ENCODE results near the gene ANKRD42.

DNA sequence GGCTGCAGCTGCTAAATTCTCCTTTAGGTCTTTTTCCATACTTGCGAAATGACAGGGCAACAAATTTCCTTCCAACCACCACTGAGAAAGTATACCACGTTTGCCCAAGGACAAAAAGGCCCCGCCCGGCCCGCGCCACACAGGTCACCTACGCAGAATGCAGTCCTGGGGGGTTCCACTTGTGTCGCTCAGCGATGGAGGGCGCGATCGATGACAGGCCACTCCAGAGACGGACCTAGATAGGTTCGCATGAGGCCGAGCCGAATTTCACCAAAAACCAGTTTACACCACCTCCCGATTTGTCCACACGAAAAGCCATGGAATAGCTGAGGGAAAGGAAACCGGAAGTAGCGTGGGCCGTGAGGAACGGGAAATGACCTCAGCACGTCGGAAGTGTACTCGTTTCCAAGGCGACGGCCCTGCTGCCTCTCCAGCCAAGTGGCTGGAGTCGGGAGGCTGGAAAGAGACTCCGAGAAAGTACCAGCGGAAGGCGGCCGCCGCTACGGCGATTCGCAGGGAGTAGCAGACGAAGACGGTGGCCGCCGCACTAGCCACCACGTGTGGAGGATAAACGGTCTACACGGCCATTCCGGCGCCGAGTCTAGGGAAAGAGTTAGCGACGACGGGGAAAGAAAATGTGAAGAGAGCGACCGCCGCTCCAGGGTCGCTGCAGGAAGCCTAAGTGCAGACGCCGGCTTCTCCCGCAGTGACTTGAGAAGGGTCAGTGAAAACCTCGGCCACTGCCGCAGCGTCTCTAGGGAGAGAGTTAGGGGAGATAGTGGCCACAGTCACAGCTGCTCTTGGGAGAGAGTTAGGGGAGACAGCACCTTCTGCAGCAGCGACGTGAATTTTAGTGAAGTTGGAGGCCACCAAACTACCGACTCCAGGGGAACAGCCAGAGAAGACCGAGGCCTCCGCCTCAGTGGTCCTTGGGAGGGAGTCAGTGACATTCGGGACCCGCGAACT is at the start of gene ANKRD42:
- TF ChIP-seq CTCF (IDR thresholded peaks at IDR 0.05) (peak in 1 of 3 experiments; percentile 8), EP300 (IDR thresholded peaks at IDR 0.05) (no peak), POLR2A (IDR thresholded peaks at IDR 0.05; ENCODE audit: low read depth) (peak; percentile 51)

Measured in esophagus muscularis mucosa (tissue), 4 donors.